Heart right ventricle (tissue), 16 donors: ENCODE data around the gene CD180. TPM values are rescaled to one million over a fixed set of nuclear protein-coding genes. Genes with fewer than 3 reads are reported as not detected.

Experiments
- ATAC-seq, 8 donors: fragments of 200-7000 bp; cut with Tn5 transposase; one replicate each; pipeline ENCODE4 v1.9.1; 2020; ENCODE audit warnings: mild to moderate bottlenecking in 8 of 8, moderate library complexity in 8 of 8, moderate number of reproducible peaks in 1 of 8
- DNase-seq, 2 donors: peaks; one replicate each; pipeline ENCODE4 v3.0.0-alpha.2; 2020
- H3K27ac ChIP-seq, 10 donors: fragments of 200-600 bp; sonication (generic) in 2 of 10; one replicate each; pipeline versions ENCODE4 v1.5.0 to v1.8.0; 2020 to 2022; ENCODE audit warnings: mild to moderate bottlenecking in 3 of 10
- H3K27me3 ChIP-seq, 7 donors: fragments of 200-600 bp; one replicate each; pipeline ENCODE4 v1.8.0; 2021 to 2022; ENCODE audit warnings: mild to moderate bottlenecking in 2 of 7
- H3K36me3 ChIP-seq, 9 donors: fragments of 200-600 bp; sonication (generic) in 1 of 9; one replicate each; pipeline versions ENCODE4 v1.5.0 to v1.8.0; 2020 to 2022; ENCODE audit warnings: mild to moderate bottlenecking in 2 of 9
- H3K4me1 ChIP-seq, 9 donors: fragments of 200-600 bp; sonication (generic) in 1 of 9; one replicate each; pipeline versions ENCODE4 v1.5.0 to v1.8.0; 2020 to 2022; ENCODE audit warnings: mild to moderate bottlenecking in 4 of 9
- H3K4me3 ChIP-seq, 10 donors: fragments of 200-600 bp; sonication (generic) in 2 of 10; one replicate each; pipeline versions ENCODE4 v1.5.0 to v1.8.0; 2020 to 2022; ENCODE audit warnings: mild to moderate bottlenecking in 7 of 10, moderate library complexity in 2 of 10
- H3K9me3 ChIP-seq, 11 donors: fragments of 200-600 bp in 10 of 11; sonication (generic) in 2 of 11; one replicate each; pipeline versions ENCODE4 v1.5.0 to v1.8.0; 2013 to 2022; ENCODE audit warnings: mild to moderate bottlenecking in 2 of 11, control low read depth in 1 of 11, moderate library complexity in 1 of 11
- WGBS, 2 donors: extraction: QIAGEN DNeasy Blood & Tissue Kit; methylation state at CpG; one replicate each; pipeline ENCODE4 v1.1.7; 2013; ENCODE audit warnings: inconsistent platforms in 1 of 2; 5-methylcytosine and 5-hydroxymethylcytosine counted together
- intact Hi-C, 10 donors: fragments of 100-400 bp; cut with DNase I; formaldehyde crosslinking; loops; one replicate each; pipeline versions ENCODE4 v1.11.1 to v1.14.2; 2022
- polyA plus RNA-seq, 2 donors: library from polyadenylated mRNA; stranded (reverse); fragments of 200-250 nt; gene quantifications; one replicate each; pipeline ENCODE4 v1.2.3, GENCODE V29; 2013
- total RNA-seq, 10 donors: library from RNA; stranded (reverse); fragmentation: NEBNext Ultra II Directional in 3 of 10; extraction: Animal tissue kit (Norgen Biotek cat#: 25700) in 3 of 10; gene quantifications; one replicate each; pipeline versions ENCODE4 v1.2.1 to v1.2.4, GENCODE V29; 2021 to 2023
- TF ChIP-seq, protein P1 (sequence below), 9 donors: fragments of 200-600 bp; sonication (generic) in 2 of 9; IDR thresholded peaks; one replicate each; pipeline versions ENCODE4 v1.5.0 to v1.8.0; 2021 to 2022; ENCODE audit warnings: antibody characterized with exemption in 9 of 9, mild to moderate bottlenecking in 5 of 9, moderate library complexity in 1 of 9
- donor health status: Arrhythmogenic right ventricular cardiomyopathy.
- donor health status: ischemic (EF 13 %, LVEDD 7.1; RV severe dilation, severe dysfunction).
- donor health status: healthy with polysubstance abuse.
- donor health status: DM: no; HTN: yes; CAD: no.
- donor health status: DM: no; HTN: no; CAD: no.
- donor health status: ischemic (EF 25% LVEDD 6.9; RV normal size, moderate dysfunction).
- donor health status: ischemic (EF 25% LVEDD 5.7; RV mildly dilated, moderate dysfunction).
- donor health status: healthy.
- donor health status: DM: yes; HTN: yes; CAD: no.
- donor health status: Ischemic cardiomyopathy.
- donor health status: ischemic (EF 35%, LVEDD 5.7; RV mildly dilated, moderate dysfunction).
- donor health status: nonischemic (EF 11% LVEDD 7.7; RV severe dilation, severe dysfunction).
- donor health status: DM: yes; HTN: yes; CAD: no.
- donor health status: PGD.
- donor health status: ischemic (EF 29% LVEDD 5.4; RV normal size, mild dysfunction).
- donor health status: nonischemic (EF 23%, LVEDD 6.1; RV moderate dilation, normal function).

Gene CD180
- total and polyA plus RNA-seq, 12 donors, result 0.12 to 3.3 (median 0.16) TPM; not detected in 1

DNA sequence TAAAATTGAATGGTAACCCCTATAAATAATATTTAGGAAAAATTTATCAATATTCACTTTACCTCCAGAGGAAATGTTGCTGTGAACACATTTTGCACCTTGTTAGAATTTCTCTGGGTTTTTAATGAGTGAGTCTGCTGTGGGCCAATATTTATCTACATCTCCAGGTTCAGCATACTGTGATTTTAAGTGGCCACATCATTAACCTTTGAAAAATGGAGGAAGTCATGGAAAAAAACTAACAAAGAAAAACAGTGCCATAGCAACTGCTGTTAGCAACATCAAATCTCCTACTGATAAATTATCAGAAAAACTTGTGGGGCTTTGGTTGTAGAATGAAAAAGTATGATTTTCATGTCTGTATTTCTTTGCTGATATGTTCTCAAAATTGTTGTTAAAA lies 55.0 kb downstream of the CD180 start:
- Histone ChIP-seq H3K4me1 (no peaks in the 10 kb centered on the region), H3K36me3 (peaks cover 0 to 100% (median 56%) of the 10 kb centered on the region in 9 donors), H3K9me3 (no peaks in the 10 kb centered on the region), H3K27me3 (no peaks in the 10 kb centered on the region), H3K4me3 (no peak overlapping the region), H3K27ac (no peak overlapping the region)
- TF ChIP-seq, protein P1, sequence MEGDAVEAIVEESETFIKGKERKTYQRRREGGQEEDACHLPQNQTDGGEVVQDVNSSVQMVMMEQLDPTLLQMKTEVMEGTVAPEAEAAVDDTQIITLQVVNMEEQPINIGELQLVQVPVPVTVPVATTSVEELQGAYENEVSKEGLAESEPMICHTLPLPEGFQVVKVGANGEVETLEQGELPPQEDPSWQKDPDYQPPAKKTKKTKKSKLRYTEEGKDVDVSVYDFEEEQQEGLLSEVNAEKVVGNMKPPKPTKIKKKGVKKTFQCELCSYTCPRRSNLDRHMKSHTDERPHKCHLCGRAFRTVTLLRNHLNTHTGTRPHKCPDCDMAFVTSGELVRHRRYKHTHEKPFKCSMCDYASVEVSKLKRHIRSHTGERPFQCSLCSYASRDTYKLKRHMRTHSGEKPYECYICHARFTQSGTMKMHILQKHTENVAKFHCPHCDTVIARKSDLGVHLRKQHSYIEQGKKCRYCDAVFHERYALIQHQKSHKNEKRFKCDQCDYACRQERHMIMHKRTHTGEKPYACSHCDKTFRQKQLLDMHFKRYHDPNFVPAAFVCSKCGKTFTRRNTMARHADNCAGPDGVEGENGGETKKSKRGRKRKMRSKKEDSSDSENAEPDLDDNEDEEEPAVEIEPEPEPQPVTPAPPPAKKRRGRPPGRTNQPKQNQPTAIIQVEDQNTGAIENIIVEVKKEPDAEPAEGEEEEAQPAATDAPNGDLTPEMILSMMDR (IDR thresholded peaks at IDR 0.05), result no peak
- ATAC-seq, result no peak
- DNase-seq, result no peak
- intact Hi-C loops, result loop anchor here in 1 of 10 donors (10.0 kb wide), 2 partner anchors 157 to 327 kb away; no protein-coding TSS in a partner anchor

DNA sequence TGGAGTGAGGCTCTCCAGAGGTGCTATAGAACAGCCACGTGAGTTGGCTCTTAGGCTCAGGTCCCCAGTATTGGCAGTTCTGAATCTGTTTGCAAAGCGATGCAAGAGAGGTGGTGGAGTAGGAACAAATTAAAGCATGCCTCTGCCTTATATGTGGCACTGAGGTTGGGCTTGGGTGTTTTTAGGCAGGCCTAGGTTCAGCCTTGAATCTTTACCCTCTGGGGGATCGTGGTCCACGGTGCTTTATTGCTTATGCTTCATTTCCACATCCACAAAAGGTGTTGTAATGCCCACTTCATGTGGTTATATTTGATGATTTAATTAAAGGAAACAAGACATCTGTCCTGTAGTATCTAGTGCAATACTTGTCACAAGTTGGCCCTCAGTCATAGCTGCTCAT lies 56.2 kb downstream of the CD180 start:
- H3K9me3 ChIP-seq, result no peaks in the 10 kb centered on the region
- no peak for ATAC-seq
- no peaks in the 10 kb centered on the region for H3K4me1 ChIP-seq
- intact Hi-C loops, result loop anchor here in 1 of 10 donors (10.0 kb wide), 2 partner anchors 156 to 326 kb away; no protein-coding TSS in a partner anchor
- 91 to 94% methylated on average over 4 of the region's 4 CpGs for WGBS, 2 donors
- no peak overlapping the region for H3K4me3 ChIP-seq
- H3K27ac ChIP-seq, result no peak overlapping the region
- TF ChIP-seq, protein P1 (IDR thresholded peaks at IDR 0.05), result no peak
- no peaks in the 10 kb centered on the region for H3K27me3 ChIP-seq
- H3K36me3 ChIP-seq, result peaks cover 0 to 100% (median 45%) of the 10 kb centered on the region in 9 donors
- DNase-seq, result no peak

DNA sequence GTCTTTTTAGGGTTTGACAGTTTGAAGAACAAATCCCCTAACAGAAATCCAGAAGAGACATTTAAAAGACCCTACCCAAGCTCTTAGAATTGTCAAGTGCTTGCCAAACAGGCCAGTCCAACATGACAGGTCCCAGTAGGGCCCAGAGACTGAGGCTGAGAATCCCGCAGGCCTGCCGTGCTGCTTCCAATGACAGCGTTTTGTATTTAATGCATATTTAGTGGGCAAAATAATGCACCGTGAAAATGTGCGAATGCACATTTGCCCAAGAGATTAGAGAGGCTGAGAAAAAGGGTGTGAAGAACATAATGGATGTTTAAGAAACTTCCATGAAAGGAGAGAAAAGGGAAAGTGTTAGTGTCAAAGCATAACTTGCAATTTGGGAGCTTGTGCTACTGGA lies 57.6 kb downstream of the CD180 start:
- H3K4me1 ChIP-seq, result no peaks in the 10 kb centered on the region
- H3K36me3 ChIP-seq, result peaks cover 0 to 100% (median 39%) of the 10 kb centered on the region in 9 donors
- H3K27ac ChIP-seq, result no peak overlapping the region
- 84 to 91% methylated on average over 5 of the region's 5 CpGs for WGBS, 2 donors
- TF ChIP-seq, protein P1 (IDR thresholded peaks at IDR 0.05), result no peak
- H3K4me3 ChIP-seq, result no peak overlapping the region
- intact Hi-C loops, result loop anchor here in 1 of 10 donors (10.0 kb wide), 1 partner anchor 154 kb away; no protein-coding TSS in a partner anchor
- H3K27me3 ChIP-seq, result no peaks in the 10 kb centered on the region
- ATAC-seq, result no peak
- DNase-seq, result no peak
- no peaks in the 10 kb centered on the region for H3K9me3 ChIP-seq

DNA sequence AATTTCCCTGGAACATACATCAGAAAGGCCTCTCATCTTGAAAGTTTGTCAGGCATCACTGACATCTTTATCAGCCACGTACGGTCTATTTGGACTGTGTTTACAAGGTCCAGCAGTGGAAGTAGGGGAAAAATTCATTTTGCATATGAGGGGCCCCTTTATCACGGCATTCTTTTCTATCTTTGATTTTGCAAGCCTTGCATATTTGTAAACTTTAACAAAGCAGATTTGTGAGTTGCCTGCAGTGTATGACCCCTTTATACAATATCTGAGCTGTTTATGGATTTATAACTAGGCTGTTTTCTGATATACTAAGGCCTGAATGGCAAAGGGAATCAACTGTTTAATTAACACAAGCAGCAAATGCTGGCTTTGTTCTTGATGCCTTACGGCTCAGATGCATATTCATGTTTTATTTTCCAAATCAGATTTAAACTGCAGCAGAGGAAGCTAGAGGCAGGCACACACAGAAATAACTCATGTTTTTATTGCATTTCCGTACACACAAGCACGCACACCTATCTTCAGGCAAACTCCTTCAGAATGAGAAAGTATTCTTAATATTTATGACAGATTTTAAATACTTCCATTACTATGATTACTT lies 61.1 kb downstream of the CD180 start:
- no peaks in the 10 kb centered on the region for H3K4me1 ChIP-seq
- intact Hi-C loops, result loop anchor here in 1 of 10 donors (10.0 kb wide), 1 partner anchor 151 kb away; no protein-coding TSS in a partner anchor
- H3K9me3 ChIP-seq, result no peaks in the 10 kb centered on the region
- no peak overlapping the region for H3K4me3 ChIP-seq
- TF ChIP-seq, protein P1 (IDR thresholded peaks at IDR 0.05), result no peak
- no peaks in the 10 kb centered on the region for H3K27me3 ChIP-seq
- 81 to 85% methylated on average over 6 of the region's 6 CpGs for WGBS, 2 donors
- H3K36me3 ChIP-seq, result peaks cover 0 to 100% (median 23%) of the 10 kb centered on the region in 9 donors
- H3K27ac ChIP-seq, result no peak overlapping the region
- DNase-seq, result no peak
- ATAC-seq, result no peak
